HepG2 (cell line): Measurements from ENCODE around the gene SUB1. TPM values are rescaled to one million over a fixed set of nuclear protein-coding genes. Genes with fewer than 3 reads are reported as not detected.
"Not testable (repeated sequence)": the region's sequence is repeated elsewhere in the genome, so short reads cannot be mapped to it uniquely, and the experiment has no call there.

Experiments
- EED ChIP-seq: sonication (generic); formaldehyde crosslinking; IDR thresholded peaks from 2 replicates; pipeline ENCODE4 v1.5.0; 2020; ENCODE audit warnings: mild to moderate bottlenecking, missing genetic modification reagents
- ERF ChIP-seq: IDR thresholded peaks from 2 replicates; pipeline ENCODE4 v1.6.1; 2018; ENCODE audit warnings: missing biosample characterization, missing genetic modification reagents
- FOXK1 ChIP-seq: sonication (generic); formaldehyde crosslinking; IDR thresholded peaks from 2 replicates; pipeline ENCODE4 v1.4.0; 2020; ENCODE audit warnings: low read depth, missing genetic modification reagents, borderline replicate concordance
- HDAC1 ChIP-seq: sonication (generic); formaldehyde crosslinking; IDR thresholded peaks from 2 replicates; pipeline ENCODE4 v1.5.1; 2020; ENCODE audit warnings: mild to moderate bottlenecking, missing genetic modification reagents
- HOXA5 ChIP-seq: sonication (generic); formaldehyde crosslinking; IDR thresholded peaks from 2 replicates; pipeline ENCODE4 v1.4.0; 2020; ENCODE audit warnings: missing genetic modification reagents
- IRF9 ChIP-seq: sonication (generic); formaldehyde crosslinking; IDR thresholded peaks from 2 replicates; pipeline ENCODE4 v1.8.0; 2022; ENCODE audit warnings: missing genetic modification reagents, mild to moderate bottlenecking, borderline replicate concordance
- KDM1A ChIP-seq: IDR thresholded peaks from 2 replicates; pipeline ENCODE4 v1.6.1; 2016; ENCODE audit warnings: missing compliant biosample characterization
- MED1 ChIP-seq: sonication (generic); formaldehyde crosslinking; IDR thresholded peaks from 2 replicates; pipeline ENCODE4 v1.4.0; 2020; ENCODE audit warnings: missing genetic modification reagents
- NONO ChIP-seq, 2 experiments: fragments of 450-650 bp in 1 of 2; sonication (generic) in 1 of 2; formaldehyde crosslinking in 1 of 2; IDR thresholded peaks in 1 of 2; conservative IDR thresholded peaks in 1 of 2; 2 replicates each; pipeline versions ENCODE4 v1.6.1 to v1.8.0; 2017 to 2022; ENCODE audit warnings: mild to moderate bottlenecking in 1 of 2, missing genetic modification reagents in 1 of 2, moderate library complexity in 1 of 2
- RARA ChIP-seq: IDR thresholded peaks from 2 replicates; pipeline ENCODE4 v1.6.1; 2016; ENCODE audit warnings: missing genetic modification reagents, missing compliant biosample characterization
- SP5 ChIP-seq: IDR thresholded peaks from 2 replicates; pipeline ENCODE4 v1.6.1; 2016; ENCODE audit warnings: low read depth, borderline replicate concordance
- ZBTB34 ChIP-seq: sonication (generic); formaldehyde crosslinking; IDR thresholded peaks from 2 replicates; pipeline ENCODE4 v1.8.0; 2022; ENCODE audit warnings: mild to moderate bottlenecking, missing genetic modification reagents
- ZBTB4 ChIP-seq: sonication (generic); formaldehyde crosslinking; IDR thresholded peaks from 2 replicates; pipeline ENCODE4 v1.4.0; 2020; ENCODE audit warnings: missing genetic modification reagents, mild to moderate bottlenecking, borderline replicate concordance
- ZNF142 ChIP-seq: sonication (generic); formaldehyde crosslinking; IDR thresholded peaks from 2 replicates; pipeline ENCODE4 v1.4.0; 2020; ENCODE audit warnings: missing genetic modification reagents
- ZNF317 ChIP-seq: sonication (generic); formaldehyde crosslinking; IDR thresholded peaks from 2 replicates; pipeline ENCODE4 v1.5.0; 2020; ENCODE audit warnings: mild to moderate bottlenecking, missing genetic modification reagents
- ZNF430 ChIP-seq: sonication (generic); formaldehyde crosslinking; IDR thresholded peaks from 2 replicates; pipeline ENCODE4 v1.9.0; 2021; ENCODE audit warnings: mild to moderate bottlenecking, missing genetic modification reagents
- ZNF747 ChIP-seq: sonication (generic); formaldehyde crosslinking; IDR thresholded peaks from 2 replicates; pipeline ENCODE4 v1.8.1; 2023; ENCODE audit warnings: missing genetic modification reagents, mild to moderate bottlenecking, borderline replicate concordance
- ZSCAN9 ChIP-seq: IDR thresholded peaks from 2 replicates; pipeline ENCODE4 v1.6.1; 2016; ENCODE audit warnings: borderline replicate concordance
- polyA plus RNA-seq, 8 experiments: library from polyadenylated mRNA; depleted of rRNA in 3 of 8; stranded (reverse) in 7 of 8; unstranded in 1 of 8; fragments of >200 nt; fragmentation: Illumina TruSeq in 4 of 8; extraction: Trizol in 4 of 8; gene quantifications; 2 replicates each; pipeline versions ENCODE4 v1.2.1 to v1.2.3, GENCODE V29; 2011 to 2016; ENCODE audit warnings: low read depth in 4 of 8, missing spikeins in 1 of 8, mixed read lengths in 1 of 8; ENCODE audit not compliant: insufficient read depth in 1 of 8
- total RNA-seq, 5 experiments: library from RNA; depleted of rRNA; stranded (reverse); fragments of >200 nt; fragmentation: Illumina TruSeq; extraction: Trizol; gene quantifications; 2 replicates each; pipeline ENCODE4 v1.2.3, GENCODE V29; 2016; ENCODE audit warnings: low read depth in 1 of 5

Gene SUB1
- total and polyA plus RNA-seq, 2 of the 13 experiments (the other 11 are each of a cell fraction or from before 2014, with no cell fraction given) = 182 to 693 TPM

GRCh38 chr5:32556543-32556942, 28.8 kb upstream of the SUB1 start (continued):
- peak; percentile 94 for TF ChIP-seq MED1 (CRISPR knock-in tag)
- TF ChIP-seq ZNF747 (CRISPR knock-in tag) = peak; percentile 88; the same call in 1 of the 2 replicates
- peak; percentile 27; the same call in 1 of the 2 replicates for TF ChIP-seq ZNF142 (CRISPR knock-in tag)
- TF ChIP-seq IRF9 (CRISPR knock-in tag) = 0 out of 2 replicates have a peak, but pooled peaks have one; percentile 33
- TF ChIP-seq HOXA5 (CRISPR knock-in tag) = peak; percentile 60; the same call in 1 of the 2 replicates
- TF ChIP-seq NONO (IDR thresholded peaks at IDR 0.05) = not testable (repeated sequence)
- peak; percentile 89 for TF ChIP-seq NONO (CRISPR knock-in tag; conservative IDR thresholded peaks at IDR 0.05)
- TF ChIP-seq ZBTB34 (CRISPR knock-in tag) = peak; percentile 75; the same call in 1 of the 2 replicates
- peak; percentile 76; the same call in 1 of the 2 replicates for TF ChIP-seq ERF (CRISPR knock-in tag)
- peak; percentile 76 for TF ChIP-seq SP5
- TF ChIP-seq ZBTB4 (CRISPR knock-in tag) = peak; percentile 94; the same call in 1 of the 2 replicates
- peak; percentile 89; the same call in 1 of the 2 replicates for TF ChIP-seq FOXK1 (CRISPR knock-in tag)
- TF ChIP-seq RARA (CRISPR knock-in tag) = peak; percentile 95
- peak; percentile 74; the same call in 1 of the 2 replicates for TF ChIP-seq ZNF317 (CRISPR knock-in tag)
- peak; percentile 31; the same call in 1 of the 2 replicates for TF ChIP-seq EED (CRISPR knock-in tag)
- TF ChIP-seq ZSCAN9 = 0 out of 2 replicates have a peak, but pooled peaks have one; percentile 47
- 0 out of 2 replicates have a peak, but pooled peaks have one; percentile 17 for TF ChIP-seq ZNF430 (CRISPR knock-in tag)
- TF ChIP-seq HDAC1 (CRISPR knock-in tag) = peak; percentile 86
- TF ChIP-seq KDM1A (CRISPR knock-in tag) = peak; percentile 66; the same call in 1 of the 2 replicates
